Renal pelvis (tissue), 4 donors: ENCODE data around the gene CA11. TPM values are rescaled to one million over a fixed set of nuclear protein-coding genes. Genes with fewer than 3 reads are reported as not detected.

Experiments used
- DNase-seq: peaks from one replicate; pipeline ENCODE4 v3.0.0-alpha.2; 2013
- polyA plus RNA-seq, 3 donors: library from polyadenylated mRNA; unstranded; fragments of 120-200 nt; gene quantifications; one replicate each; pipeline ENCODE4 v1.2.1, GENCODE V29; 2013; ENCODE audit not compliant: insufficient read length in 3 of 3

Gene CA11
- polyA plus RNA-seq, 3 donors, result 23.2 to 29.6 (median 29.0) TPM

GRCh38 chr19:48615231-48616040 is 30.6 kb downstream of the CA11 start:
- DNase-seq, result no peak

GRCh38 chr19:48614436-48615230 is 31.4 kb downstream of the CA11 start, which contains the start of gene FAM83E:
Gene FAM83E (minus strand): TSS chr19:48615076. CDS start chr19:48613372, 1,704 bp downstream.
- no peak for DNase-seq

GRCh38 chr19:48613852-48614435 is 32.0 kb downstream of the CA11 start:
- DNase-seq, result no peak

DNA sequence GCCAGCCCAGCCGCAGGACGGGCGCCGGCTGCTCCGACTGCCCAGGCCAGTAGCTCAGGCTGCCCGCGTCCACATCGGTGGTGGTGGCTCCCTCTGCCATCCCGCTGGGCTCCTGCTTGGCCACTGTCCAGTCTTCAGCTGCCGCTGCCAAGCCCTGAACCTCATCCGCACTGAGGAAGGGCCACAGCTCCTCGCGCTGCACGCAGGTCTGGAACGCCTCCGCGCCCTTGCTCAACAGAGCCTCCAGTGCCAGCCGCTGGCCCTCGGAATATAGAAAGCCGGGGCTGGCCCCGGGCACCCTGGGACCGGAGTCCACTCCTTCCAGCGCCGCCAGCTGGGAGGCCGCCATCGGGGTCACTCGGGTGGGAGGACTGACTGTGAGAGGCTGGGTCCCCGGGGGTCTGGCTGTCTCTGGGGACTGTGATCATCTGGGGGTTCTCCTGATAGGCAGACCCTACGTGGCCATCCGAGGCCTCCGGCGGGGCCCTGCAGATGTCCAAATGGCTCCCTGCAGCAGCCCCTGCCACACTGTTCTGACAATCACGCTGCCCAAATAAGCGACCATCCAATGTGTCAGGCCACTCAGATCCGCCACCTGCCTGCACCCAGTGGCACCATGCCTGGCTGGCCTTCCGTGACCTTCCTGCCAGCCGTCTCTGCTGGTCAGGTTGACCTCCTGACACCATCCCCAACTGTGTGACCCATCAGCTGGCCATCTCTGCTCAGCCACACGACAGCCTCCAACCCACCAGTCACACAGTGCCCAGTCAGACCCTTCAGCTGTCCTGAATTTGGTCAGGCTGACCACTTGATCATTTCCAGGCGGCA is 32.7 kb downstream of the CA11 start:
- DNase-seq, result no peak

DNA sequence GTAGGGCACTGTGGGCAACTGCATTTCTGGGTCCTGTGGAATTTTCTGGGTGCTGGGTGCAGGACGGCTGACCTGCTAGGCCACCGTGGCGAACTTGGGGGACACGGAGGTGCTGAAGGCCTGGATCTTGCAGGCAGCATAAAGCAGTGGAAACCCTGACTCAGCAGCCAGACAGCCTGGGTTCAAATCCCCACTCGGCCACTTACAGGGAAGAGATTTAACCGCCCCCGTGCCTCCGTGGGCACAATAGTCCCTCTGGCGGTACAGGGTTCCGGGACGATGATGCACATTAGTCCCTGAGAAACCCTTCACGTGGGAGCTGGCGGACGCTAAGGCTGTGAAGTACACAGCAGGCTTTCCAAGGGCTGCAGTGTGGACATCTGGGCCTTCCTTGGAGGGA is 34.1 kb downstream of the CA11 start:
- no peak for DNase-seq

- no peak for DNase-seq
Measured at GRCh38 chr19:48609571-48610108, 36.3 kb downstream of the CA11 start.

DNA sequence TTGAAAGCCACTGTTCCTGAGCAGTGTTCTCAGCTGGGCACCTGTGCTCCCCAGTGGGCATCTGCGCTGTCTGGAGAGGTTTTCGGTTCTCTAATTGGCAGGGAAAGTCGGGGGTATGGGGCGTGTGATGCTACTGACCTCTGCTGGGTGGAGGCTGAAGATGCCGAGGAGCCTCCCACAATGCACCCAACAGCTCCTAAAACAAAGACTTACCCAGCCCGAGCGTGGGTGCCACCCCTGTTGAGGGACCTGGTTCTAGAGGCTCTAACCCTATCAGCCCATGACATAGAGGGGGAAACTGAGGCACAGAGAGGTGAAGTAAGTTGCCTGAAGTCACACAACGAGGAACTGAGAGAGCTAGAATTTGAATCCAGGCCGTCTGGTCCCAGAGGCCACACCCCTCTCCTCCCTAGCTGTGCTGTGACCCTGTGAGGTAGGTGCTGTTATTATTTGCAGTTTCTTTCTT is 37.2 kb downstream of the CA11 start:
- no peak for DNase-seq

DNA sequence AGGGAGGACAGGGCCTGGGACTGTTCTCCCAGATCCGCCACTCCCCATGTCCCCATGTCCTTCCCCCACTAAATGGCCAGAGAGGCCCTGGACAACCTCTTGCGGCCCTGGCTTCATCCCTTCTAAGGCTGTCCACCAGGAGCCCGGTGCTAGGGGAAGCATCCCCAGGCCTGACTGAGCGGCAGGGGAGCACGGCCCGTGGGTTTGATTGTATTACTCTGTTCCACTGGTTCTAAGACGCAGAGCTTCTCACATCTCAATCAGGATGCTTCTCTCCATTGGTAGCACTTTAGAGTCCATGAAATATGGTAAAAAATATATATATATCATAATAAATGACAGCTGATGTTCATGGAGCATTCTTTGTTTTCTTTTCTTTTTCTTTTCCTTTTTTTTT is 38.6 kb downstream of the CA11 start:
- no peak for DNase-seq

- no peak for DNase-seq
Measured at GRCh38 chr19:48606463-48607358, 39.3 kb downstream of the CA11 start, which contains the start of gene SPACA4. Gene SPACA4 (plus strand): TSS chr19:48606742. CDS start chr19:48606979, 237 bp downstream.

- DNase-seq, result no peak
Measured at GRCh38 chr19:48603850-48604249, 42.1 kb downstream of the CA11 start.

DNA sequence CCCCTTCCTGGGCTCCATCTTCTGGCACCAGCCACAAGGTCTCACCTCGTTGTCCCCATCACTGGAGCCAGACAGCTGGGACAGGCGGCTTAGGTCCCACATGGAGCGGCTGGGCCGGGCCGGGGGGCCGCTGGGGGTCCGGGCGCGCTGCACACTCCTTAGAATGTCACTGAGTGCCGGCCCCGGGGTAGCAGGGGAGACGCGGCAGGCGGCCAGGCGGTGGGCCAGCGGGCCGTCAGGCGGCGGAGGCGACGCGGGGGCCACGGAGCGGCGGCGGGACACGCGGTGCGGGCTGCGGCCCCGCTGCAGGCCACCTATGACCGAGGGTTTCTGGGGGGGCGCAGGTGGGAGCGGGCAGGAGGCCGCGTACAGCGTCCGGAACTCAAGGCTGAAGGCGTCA is 42.5 kb downstream of the CA11 start:
- no peak for DNase-seq

GRCh38 chr19:48603001-48603400 is 43.0 kb downstream of the CA11 start:
- no peak for DNase-seq

GRCh38 chr19:48600679-48601417 is 45.1 kb downstream of the CA11 start:
- no peak for DNase-seq

DNA sequence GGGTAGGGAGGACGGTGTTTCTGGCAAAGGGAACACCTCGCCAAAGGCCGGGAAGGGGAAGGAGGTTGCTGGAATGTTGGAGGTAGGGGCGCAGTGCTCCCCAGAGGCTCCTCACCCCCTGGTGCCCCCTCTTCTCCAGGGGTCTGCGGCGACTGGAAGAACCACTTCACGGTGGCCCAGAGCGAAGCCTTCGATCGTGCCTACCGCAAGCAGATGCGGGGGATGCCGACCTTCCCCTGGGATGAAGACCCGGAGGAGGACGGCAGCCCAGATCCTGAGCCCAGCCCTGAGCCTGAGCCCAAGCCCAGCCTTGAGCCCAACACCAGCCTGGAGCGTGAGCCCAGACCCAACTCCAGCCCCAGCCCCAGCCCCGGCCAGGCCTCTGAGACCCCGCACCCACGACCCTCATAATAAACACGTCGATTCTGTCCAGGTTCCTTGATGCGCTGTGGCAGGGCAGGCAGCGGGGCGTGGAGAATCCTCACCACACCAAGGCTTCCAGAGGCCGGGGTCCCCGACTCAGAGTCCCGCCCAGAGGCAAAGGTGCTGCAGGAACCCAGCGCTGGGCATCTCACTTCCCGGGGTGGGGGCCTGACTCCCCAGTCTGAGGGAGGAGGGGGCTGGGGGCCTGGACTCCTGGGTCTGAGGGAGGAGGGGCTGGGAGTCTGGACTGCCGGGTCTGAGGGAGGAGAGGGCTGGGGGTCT is 46.8 kb downstream of the CA11 start:
- DNase-seq, result no peak

DNA sequence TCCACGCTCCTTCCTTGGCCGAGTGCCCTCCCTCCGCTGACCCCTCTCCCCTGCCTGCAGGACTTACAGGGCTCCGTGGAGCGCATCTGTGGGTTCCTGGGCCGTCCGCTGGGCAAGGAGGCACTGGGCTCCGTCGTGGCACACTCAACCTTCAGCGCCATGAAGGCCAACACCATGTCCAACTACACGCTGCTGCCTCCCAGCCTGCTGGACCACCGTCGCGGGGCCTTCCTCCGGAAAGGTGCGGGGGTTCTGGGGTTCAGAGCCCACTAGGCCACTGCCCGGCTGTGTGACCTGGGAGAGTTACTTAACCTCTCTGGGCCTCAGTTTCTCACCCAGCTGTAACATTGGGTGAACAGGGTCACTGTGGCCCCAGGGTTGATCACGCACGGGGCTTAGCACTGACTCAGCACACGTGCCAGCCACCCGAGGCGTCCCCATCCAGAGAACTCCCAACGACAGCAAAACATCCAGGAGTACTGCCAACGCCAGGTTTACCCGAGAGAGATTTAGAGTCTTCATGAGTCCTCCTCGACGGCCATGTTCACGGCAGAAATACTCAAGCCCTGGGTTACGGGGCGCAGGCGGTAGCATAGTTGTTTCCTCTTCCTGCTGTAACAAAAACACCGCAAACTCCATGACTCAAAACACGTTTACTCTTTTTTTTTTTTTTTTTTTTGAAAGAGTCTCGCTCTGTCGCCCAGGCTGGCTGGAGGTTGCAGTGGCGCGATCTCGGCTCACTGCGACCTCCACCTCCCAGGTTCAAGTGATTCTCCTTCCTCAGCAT is 49.1 kb downstream of the CA11 start:
- no peak for DNase-seq

DNA sequence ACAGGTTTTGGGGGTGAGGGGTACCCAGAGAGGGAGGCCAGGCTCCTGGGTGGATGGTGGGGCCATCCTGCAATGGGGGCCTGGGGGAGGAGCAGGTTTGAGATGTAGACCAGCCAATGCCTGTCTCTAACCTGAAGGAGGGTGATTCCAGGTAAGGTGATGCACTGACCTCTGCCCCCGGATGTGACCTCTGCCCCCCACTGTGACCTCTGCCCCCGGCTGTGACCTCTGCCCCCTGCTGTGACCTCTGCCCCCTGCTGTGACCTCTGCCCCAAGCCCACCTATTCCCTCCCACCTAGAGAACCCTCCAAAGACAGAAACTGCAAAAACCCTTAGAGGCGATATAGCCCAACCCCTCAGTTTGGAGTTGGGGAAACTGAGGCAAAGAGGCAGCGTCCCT is 49.8 kb downstream of the CA11 start:
- no peak for DNase-seq

- no peak for DNase-seq
Measured at GRCh38 chr19:48595833-48596232, 50.2 kb downstream of the CA11 start.

GRCh38 chr19:48595171-48595570 is 50.8 kb downstream of the CA11 start:
- DNase-seq, result no peak
